Tibial nerve (tissue), 4 donors: Measurements from ENCODE around the gene ANGPTL8.

Experiments
- CTCF ChIP-seq, 5 experiments: fragments of 200-600 bp in 3 of 5; fragments of 450-650 bp in 2 of 5; sonication (generic) in 3 of 5; IDR thresholded peaks; one replicate each; pipeline ENCODE4 v1.5.1; 2016 to 2019; ENCODE audit warnings: antibody characterized with exemption in 5 of 5, mild to moderate bottlenecking in 3 of 5, moderate library complexity in 2 of 5
- EP300 ChIP-seq, 2 donors: sonication (generic); formaldehyde crosslinking; IDR thresholded peaks; one replicate each; pipeline ENCODE4 v1.6.1; 2017; ENCODE audit warnings: antibody characterized with exemption in 2 of 2, mild to moderate bottlenecking in 1 of 2
- POLR2A ChIP-seq, 2 donors: fragments of 450-650 bp; IDR thresholded peaks; one replicate each; pipeline ENCODE4 v1.6.1; 2017; ENCODE audit warnings: antibody characterized with exemption in 2 of 2, mild to moderate bottlenecking in 2 of 2, moderate library complexity in 2 of 2

- TF ChIP-seq POLR2A (IDR thresholded peaks at IDR 0.05) (no peak), CTCF (IDR thresholded peaks at IDR 0.05) (no peak), EP300 (IDR thresholded peaks at IDR 0.05) (no peak)
Measured at GRCh38 chr19:11273989-11274388, 34.6 kb downstream of the ANGPTL8 start.
